ENCODE data around the gene CRABP1. TPM values are rescaled to one million over a fixed set of nuclear protein-coding genes. Genes with fewer than 3 reads are reported as not detected.

CRABP1 gene
- total and polyA plus RNA-seq, 9 donors = 0.40 to 2.7 (median 0.56) TPM; not detected in 6

GRCh38 chr15:78382114-78382880, 42.1 kb downstream of the CRABP1 start:
- WGBS, 3 donors = 77 to 86% (median 78%) methylated on average over 7 of the region's 7 CpGs
- no peaks in the 10 kb centered on the region for H3K36me3 ChIP-seq
- TF ChIP-seq CTCF (IDR thresholded peaks at IDR 0.05) (no peak), POLR2A (IDR thresholded peaks at IDR 0.05) (no peak), EP300 (IDR thresholded peaks at IDR 0.05) (no peak)
- H3K27ac ChIP-seq = no peak overlapping the region
- no peak overlapping the region for H3K4me3 ChIP-seq
- intact Hi-C loops (cut with DNase I) = no loop called here
- no peak for DNase-seq
- H3K4me1 ChIP-seq (ENCODE audit: insufficient read depth) = no peaks in the 10 kb centered on the region
- H3K9me3 ChIP-seq = no peaks in the 10 kb centered on the region
- H3K27me3 ChIP-seq = no peaks in the 10 kb centered on the region

- 83 to 86% (median 85%) methylated on average over 7 of the region's 7 CpGs for WGBS, 3 donors
- Histone ChIP-seq H3K36me3 (no peaks in the 10 kb centered on the region), H3K4me3 (no peak overlapping the region), H3K27me3 (no peaks in the 10 kb centered on the region), H3K27ac (no peak overlapping the region), H3K9me3 (no peaks in the 10 kb centered on the region), H3K4me1 (ENCODE audit: insufficient read depth) (no peaks in the 10 kb centered on the region)
- intact Hi-C loops (cut with DNase I) = no loop called here
- TF ChIP-seq CTCF (IDR thresholded peaks at IDR 0.05) (no peak), EP300 (IDR thresholded peaks at IDR 0.05) (no peak), POLR2A (IDR thresholded peaks at IDR 0.05) (no peak)
- no peak for DNase-seq
These were observed 44.5 kb downstream of the CRABP1 start for GRCh38 chr15:78384651-78385050.

GRCh38 chr15:78387246-78388037, 47.3 kb downstream of the CRABP1 start:
- no peaks in the 10 kb centered on the region for H3K36me3 ChIP-seq
- no peaks in the 10 kb centered on the region for H3K4me1 ChIP-seq (ENCODE audit: insufficient read depth)
- no peak for TF ChIP-seq EP300 (IDR thresholded peaks at IDR 0.05)
- TF ChIP-seq CTCF (IDR thresholded peaks at IDR 0.05) = no peak
- no peak for TF ChIP-seq POLR2A (IDR thresholded peaks at IDR 0.05)
- H3K4me3 ChIP-seq = no peak overlapping the region
- no peaks in the 10 kb centered on the region for H3K27me3 ChIP-seq
- no peaks in the 10 kb centered on the region for H3K9me3 ChIP-seq
- no peak overlapping the region for H3K27ac ChIP-seq
- DNase-seq = no peak
- intact Hi-C loops (cut with DNase I) = no loop called here
- WGBS, 3 donors = 31 to 36% (median 33%) methylated on average over 6 of the region's 6 CpGs

GRCh38 chr15:78388865-78389264, 48.7 kb downstream of the CRABP1 start:
- DNase-seq = no peak

More at GRCh38 chr15:78388865-78389264, 48.7 kb downstream of the CRABP1 start:
- Histone ChIP-seq H3K27ac (no peak overlapping the region), H3K4me3 (no peak overlapping the region), H3K27me3 (no peaks in the 10 kb centered on the region), H3K9me3 (no peaks in the 10 kb centered on the region), H3K36me3 (no peaks in the 10 kb centered on the region), H3K4me1 (ENCODE audit: insufficient read depth) (no peaks in the 10 kb centered on the region)
- 74 to 76% (median 75%) methylated on average over 12 of the region's 12 CpGs for WGBS, 3 donors
- TF ChIP-seq EP300 (IDR thresholded peaks at IDR 0.05) (no peak), POLR2A (IDR thresholded peaks at IDR 0.05) (no peak), CTCF (IDR thresholded peaks at IDR 0.05) (no peak)
- intact Hi-C loops (cut with DNase I) = no loop called here

Data from ovary (tissue), 9 donors.